ENCODE results near the gene CASK.

Gene CASK

GRCh38 chrX:41824551-41824950 is 98.8 kb downstream of the CASK start:
- no peak for DNase-seq

DNA sequence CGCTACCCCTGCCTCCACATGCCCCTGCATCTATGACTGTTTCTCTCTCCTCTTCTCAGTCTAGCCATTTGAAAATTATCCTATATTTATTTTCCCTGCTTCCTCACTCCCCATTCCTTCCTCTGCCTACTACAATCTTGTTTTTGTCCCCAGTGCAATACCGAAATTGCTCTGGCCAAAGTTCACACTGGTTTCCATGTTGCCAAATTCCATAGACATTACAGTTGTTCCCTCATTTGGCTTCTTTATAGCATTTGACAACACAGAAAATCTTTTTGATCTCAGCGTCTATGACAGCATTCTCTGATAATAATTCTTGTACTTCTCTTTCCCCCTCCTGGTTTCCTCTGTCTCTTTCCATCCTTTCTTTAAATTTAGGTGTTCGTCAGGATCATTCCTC is 100.0 kb downstream of the CASK start:
- no peak for DNase-seq

- no peak for DNase-seq
Observed at GRCh38 chrX:41822892-41823291, 100.5 kb downstream of the CASK start.

DNA sequence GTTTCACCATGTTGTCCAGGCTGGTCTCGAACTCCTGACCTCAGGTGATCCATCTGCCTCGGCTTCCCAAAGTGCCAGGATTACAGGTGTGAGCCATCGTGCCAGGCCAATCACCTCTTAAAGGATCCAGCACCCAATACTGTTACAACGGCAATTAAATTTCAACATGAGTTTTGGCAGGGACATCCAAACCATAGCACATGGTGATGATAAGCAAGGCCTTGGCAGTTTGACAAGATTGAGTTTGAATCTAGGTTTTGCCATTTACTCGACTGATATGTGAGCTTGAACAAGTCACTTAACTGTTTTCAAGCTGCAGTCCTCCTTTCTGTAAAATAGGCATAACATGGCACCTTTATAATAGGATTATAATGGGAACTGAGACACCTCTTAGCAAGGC is 115.3 kb downstream of the CASK start:
- DNase-seq: no peak

GRCh38 chrX:41802958-41803357 is 120.4 kb downstream of the CASK start:
- no peak for DNase-seq

DNA sequence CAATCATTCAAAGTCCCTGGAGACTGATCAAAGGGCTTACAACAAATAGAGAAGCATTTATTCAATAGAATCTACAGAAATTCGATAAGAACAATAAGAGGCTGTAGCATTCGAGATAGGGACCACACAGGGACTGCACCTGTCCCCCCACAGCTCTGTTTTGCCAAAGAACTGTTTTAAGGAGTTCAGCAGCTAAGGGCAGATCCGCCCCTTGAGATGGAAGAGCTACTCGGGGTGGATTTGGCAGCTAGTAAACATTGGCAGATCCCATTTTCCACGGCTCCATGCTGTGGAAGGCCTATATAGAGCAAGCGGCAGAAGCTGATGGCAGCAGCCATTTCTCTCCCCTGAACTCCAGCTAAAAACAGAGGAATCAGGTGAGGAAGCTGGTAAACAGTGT is 123.7 kb downstream of the CASK start:
- DNase-seq: no peak

- DNase-seq: no peak
Observed at GRCh38 chrX:41796577-41796976, 126.8 kb downstream of the CASK start.

GRCh38 chrX:41796046-41796445 is 127.3 kb downstream of the CASK start:
- no peak for DNase-seq

DNA sequence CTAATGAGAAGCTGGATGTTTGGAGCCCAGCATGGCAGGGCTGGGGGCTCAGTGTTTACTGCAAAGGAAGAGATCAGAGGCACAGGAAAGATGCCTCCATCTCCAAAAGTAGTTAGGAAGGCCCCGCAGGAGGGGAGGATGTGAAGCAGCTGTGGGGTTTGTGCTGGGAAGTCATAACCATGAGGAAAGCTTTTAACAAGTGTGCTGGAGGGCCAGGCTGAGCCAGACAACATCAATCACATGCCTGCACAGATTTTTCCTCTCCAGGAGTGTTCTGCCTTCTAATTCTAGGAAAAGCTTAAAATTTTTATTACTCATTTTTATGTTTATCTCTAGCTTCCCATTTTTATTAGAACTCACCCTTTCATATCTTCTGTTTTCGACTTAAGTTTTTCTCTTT is 134.0 kb downstream of the CASK start:
- no peak for DNase-seq

GRCh38 chrX:41785685-41786084 is 137.7 kb downstream of the CASK start:
- DNase-seq: no peak

DNA sequence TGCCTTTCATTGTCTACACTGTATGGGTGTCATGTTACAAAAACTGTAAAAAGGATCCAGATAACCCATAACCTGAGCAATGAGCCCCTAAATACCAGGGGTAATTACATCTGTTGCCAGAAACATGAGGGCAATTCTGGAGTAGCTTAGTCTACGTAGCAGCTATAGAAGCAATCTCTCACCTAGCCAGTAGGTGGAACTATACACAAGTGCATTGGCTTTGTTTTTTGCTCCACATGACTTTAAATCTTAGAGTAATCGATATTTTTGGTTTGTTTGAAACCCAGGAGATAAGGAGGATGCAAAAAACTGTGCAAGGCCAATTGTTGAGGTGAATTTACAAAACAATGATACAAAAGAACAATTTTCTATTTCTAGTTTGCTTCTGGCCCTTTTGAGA is 141.9 kb downstream of the CASK start:
- peak; percentile 6 for DNase-seq

DNA sequence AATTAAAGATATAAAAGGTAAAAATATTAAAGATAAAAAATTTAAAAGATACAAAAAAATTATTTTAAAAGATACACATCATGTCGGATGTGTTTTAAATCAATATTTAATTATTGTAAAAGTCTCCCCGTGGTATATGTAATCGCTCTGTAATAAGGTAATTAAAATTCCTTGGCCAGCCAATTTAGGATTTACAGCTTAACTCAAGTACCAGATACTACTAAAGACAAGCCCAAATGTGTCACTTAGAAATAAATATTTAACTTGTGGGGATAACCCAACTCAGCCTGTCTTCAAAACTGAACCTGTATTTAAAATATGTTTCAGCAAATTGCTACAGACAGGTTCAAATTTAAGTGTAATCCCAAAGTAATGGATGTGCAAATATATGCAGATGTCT is 143.4 kb downstream of the CASK start:
- DNase-seq: no peak

DNA sequence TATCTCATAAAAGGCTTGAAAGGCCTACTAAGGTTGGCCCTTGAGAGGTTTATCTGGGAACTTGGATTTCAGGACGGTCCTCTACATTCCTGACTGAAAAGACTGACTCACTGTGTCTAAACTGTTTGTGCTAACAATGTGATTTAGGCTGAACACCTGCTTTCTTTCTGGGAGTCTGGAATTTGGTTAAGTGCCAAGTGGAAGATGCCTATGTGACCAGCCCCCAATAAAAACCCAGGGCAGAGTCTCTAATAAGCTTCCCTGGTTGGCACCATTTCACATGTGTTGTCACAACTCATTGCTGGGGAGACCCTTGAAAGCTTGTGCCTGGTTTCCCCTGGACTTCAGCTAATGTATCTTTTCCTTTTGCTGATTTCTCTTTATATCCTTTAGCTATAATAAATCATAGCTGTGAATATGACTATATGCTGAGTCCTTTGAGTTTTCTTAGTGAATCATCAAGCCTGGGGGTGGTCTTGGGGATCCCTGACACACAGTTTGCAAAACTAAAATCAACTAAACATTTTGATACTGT is 144.3 kb downstream of the CASK start:
- no peak for DNase-seq

DNA sequence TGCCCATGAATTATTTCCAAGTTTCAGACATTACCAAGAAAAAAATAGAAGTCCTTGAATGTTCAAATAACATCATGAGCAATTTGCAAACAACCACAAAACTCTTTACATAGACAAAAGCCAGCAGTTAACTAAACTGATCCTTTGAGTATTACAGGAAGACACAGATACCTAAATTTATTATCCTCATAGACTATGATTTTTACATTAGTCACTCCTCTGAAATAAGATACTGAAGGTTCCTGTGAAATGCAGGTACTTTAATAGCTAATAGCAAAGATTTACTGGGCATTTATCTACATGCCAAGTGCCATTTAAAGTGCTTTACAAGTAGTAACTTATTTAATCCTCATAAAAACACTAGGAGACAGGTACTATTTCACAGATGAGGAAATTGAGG is 161.7 kb downstream of the CASK start:
- DNase-seq: no peak

- DNase-seq: no peak
Observed at GRCh38 chrX:41761169-41761568, 162.2 kb downstream of the CASK start.

DNA sequence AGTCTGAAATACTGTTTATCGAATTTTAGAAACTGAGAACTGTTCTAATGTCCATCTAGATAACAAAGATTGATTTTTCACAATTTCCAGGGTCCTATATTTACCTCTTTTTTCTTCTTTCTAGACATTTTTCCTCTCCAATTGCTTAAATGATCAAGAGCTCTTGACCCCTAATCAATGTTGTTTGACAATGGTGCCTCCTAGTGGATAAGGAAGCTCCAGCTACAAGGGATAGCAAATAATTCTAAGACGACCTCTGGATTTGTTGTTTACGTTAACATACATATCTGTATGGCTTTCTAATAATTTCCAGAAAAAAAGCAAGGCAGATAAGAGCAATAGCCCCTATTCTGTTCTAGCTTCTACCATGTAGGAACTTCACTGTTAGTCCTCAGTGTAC is 163.5 kb downstream of the CASK start:
- no peak for DNase-seq

- DNase-seq: no peak
Observed at GRCh38 chrX:41758401-41758800, 165.0 kb downstream of the CASK start.

DNA sequence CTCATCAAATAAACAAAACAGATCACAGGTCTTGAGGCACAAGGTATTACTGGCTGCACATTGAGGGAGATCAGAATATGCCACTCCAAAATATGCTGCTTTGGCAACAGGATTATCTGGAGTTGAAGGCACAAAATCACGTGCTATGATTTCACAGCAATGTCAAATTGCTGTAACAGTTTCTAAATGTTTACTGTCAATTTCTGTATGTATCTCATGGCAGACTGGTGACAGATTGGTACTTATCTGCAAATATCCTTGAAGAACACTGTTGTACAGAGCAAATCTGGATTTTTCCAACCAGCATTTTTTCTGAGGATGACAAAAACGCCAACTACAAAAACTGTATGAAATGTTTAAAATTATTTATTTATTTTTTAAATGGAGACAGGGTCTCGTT is 172.6 kb downstream of the CASK start:
- no peak for DNase-seq

- DNase-seq: no peak
Observed at GRCh38 chrX:41739871-41740270, 183.5 kb downstream of the CASK start.

DNA sequence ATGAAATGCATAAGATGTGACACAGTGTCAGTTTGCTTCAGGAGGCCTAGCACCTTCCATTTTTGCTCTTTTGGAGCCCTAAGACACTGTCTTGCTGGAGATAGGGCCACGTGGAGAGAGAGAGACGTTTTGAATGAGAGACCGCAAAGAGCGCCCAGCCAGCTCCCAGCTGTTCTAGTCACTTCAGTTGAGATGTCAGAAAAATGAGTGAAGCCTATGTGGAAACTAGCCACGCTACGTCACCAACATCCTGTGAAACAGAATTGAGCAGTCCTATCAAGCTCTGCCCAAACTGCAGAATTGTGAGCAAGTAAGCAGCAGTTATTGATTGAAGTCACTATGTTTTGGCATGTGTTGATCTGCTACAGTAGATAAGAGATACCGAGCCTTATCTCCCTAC is 186.3 kb downstream of the CASK start:
- DNase-seq: no peak

DNA sequence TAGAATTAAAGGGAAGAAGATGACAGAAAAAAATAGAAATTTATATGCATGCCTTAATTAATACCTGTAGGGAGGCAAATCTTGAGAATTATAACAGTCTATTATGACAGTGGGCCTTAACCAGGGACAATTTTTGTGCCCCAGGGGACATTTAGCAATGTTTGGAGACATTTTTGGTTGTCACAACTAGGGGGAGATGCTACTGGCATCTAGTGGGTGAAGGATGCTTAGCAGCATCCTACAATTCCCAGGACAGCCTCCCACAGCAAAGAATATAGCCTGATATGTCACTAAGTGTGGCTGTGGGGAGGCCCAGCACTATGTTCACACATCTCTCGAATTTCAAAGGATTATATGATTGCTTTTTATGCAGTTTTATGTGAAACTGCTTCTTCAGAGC is 188.8 kb downstream of the CASK start:
- DNase-seq: no peak

- no peak for DNase-seq
Observed at GRCh38 chrX:41733939-41734338, 189.4 kb downstream of the CASK start.

GRCh38 chrX:41732260-41732659 is 191.1 kb downstream of the CASK start:
- DNase-seq: no peak

- DNase-seq: no peak
Observed at GRCh38 chrX:41730081-41730480, 193.3 kb downstream of the CASK start.

GRCh38 chrX:41728125-41728524 is 195.2 kb downstream of the CASK start:
- no peak for DNase-seq

GRCh38 chrX:41723826-41724225 is 199.5 kb downstream of the CASK start, which contains the start of gene GPR82:
TSS of gene GPR82 (plus strand) at chrX:41724181. CDS start at chrX:41727027, 2,846 bp downstream.
- no peak for DNase-seq

All from NCI-H2029 (cell line).